IPS-20b (cell line): ENCODE data around the gene SV2B.

Experiments
- H3K27ac ChIP-seq: one replicate; pipeline ENCODE4 v1.5.1; 2013; ENCODE audit warnings: low read length
- H3K27me3 ChIP-seq: 2 replicates; pipeline ENCODE4 v1.6.1; 2013; ENCODE audit warnings: mild to moderate bottlenecking, low read length, inconsistent platforms; ENCODE audit not compliant: insufficient read depth
- H3K36me3 ChIP-seq: 2 replicates; pipeline ENCODE4 v1.6.1; 2013; ENCODE audit warnings: low read depth, mild to moderate bottlenecking, inconsistent platforms, low read length, moderate library complexity; ENCODE audit not compliant: insufficient read depth
- H3K4me1 ChIP-seq: 2 replicates; pipeline ENCODE4 v1.6.1; 2013; ENCODE audit warnings: mild to moderate bottlenecking, control low read depth, inconsistent platforms, low read length, moderate library complexity; ENCODE audit not compliant: insufficient read depth
- H3K4me3 ChIP-seq: 2 replicates; pipeline ENCODE4 v1.5.1; 2013; ENCODE audit warnings: mild to moderate bottlenecking, low read length, inconsistent platforms
- H3K9ac ChIP-seq: 2 replicates; pipeline ENCODE4 v1.6.1; 2013; ENCODE audit warnings: low read depth, mild to moderate bottlenecking, inconsistent platforms, low read length, moderate library complexity
- H3K9me3 ChIP-seq: 2 replicates; pipeline ENCODE4 v1.6.1; 2013; ENCODE audit warnings: mild to moderate bottlenecking, low read depth, low read length, inconsistent platforms; ENCODE audit not compliant: insufficient read depth

The SV2B gene

DNA sequence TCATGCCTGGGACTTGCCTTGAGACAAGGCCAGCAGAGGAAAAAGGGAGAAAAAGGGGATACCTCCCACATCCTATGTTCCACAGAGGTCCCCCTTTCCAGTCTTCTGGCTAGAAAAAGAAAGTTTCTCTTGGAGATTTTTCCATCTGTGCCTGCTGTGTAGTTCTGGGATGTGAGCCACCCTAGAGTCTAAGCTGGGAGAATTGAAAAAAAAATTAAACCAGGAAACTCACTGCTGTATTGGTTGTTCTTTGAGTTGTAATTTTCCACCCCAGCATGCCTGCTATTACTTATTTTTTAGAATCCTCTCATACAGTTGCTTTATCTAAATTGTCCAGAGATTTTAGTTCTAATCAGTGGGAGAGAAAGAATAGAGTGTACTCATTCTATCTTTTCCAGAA, 68.4 kb downstream of the SV2B start:
- no peaks in the 10 kb centered on the region for H3K4me1 ChIP-seq

DNA sequence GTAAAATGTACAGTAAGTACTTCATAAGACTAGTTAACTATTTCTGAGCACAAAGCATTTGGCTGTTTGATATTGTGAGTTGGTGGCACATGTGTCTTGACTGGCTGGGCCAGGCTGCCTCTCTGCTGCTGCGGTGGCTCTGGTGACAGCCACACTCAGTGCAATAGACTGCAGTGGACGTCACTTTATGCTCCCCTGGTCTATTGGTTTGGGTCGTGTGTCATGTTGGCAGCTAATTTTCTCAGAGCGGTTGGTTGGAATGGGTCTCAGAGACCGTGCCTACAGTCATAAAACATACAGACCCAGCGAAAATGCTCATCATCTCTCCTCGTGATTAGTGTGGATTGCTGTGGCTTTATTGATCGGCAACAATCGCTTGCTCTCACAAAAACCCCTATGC, 71.3 kb downstream of the SV2B start:
- Histone ChIP-seq H3K4me3 (no peak overlapping the region), H3K27me3 (no peaks in the 10 kb centered on the region; the same call in 1 of the 2 replicates), H3K9me3 (peaks cover 5% of the 10 kb centered on the region; the same call in 1 of the 2 replicates), H3K4me1 (no peaks in the 10 kb centered on the region), H3K27ac (no peak overlapping the region), H3K36me3 (no peaks in the 10 kb centered on the region), H3K9ac (no peak overlapping the region)

More for the DNA sequence above, 68.4 kb downstream of the SV2B start:
- H3K36me3 ChIP-seq = no peaks in the 10 kb centered on the region
- no peaks in the 10 kb centered on the region; the same call in 1 of the 2 replicates for H3K27me3 ChIP-seq
- no peak overlapping the region for H3K9ac ChIP-seq
- H3K4me3 ChIP-seq = no peak overlapping the region
- peaks cover 26% of the 10 kb centered on the region for H3K9me3 ChIP-seq
- no peak overlapping the region for H3K27ac ChIP-seq

DNA sequence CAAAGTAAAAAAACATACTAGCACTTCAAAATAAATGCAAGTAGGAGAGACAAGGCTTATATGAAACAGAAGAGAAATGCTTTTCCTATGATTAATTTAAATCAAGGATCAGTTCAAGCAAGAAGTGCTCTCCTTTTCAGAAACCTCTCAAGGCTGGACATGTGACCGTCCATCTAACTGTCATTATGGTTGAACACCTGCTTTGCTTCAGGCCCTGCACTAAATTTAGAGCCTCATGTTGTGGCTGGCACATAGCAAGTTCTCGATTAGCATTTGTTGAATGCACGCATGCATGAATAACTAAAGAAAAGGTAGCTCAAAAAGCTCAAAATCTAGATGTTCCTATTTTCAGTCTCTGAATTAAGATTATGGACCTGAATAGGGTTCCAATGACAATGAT, 82.0 kb downstream of the SV2B start:
- H3K9ac ChIP-seq = no peak overlapping the region
- no peaks in the 10 kb centered on the region for H3K4me1 ChIP-seq
- H3K4me3 ChIP-seq = no peak overlapping the region
- no peak overlapping the region for H3K27ac ChIP-seq
- no peaks in the 10 kb centered on the region for H3K27me3 ChIP-seq
- no peaks in the 10 kb centered on the region for H3K36me3 ChIP-seq
- H3K9me3 ChIP-seq = no peaks in the 10 kb centered on the region

DNA sequence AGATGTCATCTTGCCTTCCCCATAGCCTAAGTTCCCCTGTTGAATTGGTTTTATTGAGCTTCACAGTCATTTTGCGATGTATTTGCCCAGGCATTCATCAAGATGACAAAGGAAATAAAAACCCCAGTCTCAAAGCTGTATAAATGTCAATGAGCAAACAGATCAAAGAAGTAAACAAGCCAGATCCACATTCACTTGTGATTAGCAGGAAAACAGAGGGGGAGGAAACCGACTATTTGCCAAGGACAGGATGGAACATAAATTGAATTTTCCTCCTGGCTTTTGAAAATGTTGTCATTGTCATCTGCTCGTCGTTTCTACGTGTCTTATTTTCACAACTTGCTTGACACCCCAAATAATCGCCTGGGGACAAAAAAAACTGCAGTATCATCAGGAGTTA, 83.5 kb downstream of the SV2B start:
- Histone ChIP-seq H3K36me3 (no peaks in the 10 kb centered on the region), H3K27ac (no peak overlapping the region), H3K27me3 (no peaks in the 10 kb centered on the region), H3K4me3 (no peak overlapping the region), H3K9ac (no peak overlapping the region), H3K4me1 (no peaks in the 10 kb centered on the region), H3K9me3 (no peaks in the 10 kb centered on the region)

DNA sequence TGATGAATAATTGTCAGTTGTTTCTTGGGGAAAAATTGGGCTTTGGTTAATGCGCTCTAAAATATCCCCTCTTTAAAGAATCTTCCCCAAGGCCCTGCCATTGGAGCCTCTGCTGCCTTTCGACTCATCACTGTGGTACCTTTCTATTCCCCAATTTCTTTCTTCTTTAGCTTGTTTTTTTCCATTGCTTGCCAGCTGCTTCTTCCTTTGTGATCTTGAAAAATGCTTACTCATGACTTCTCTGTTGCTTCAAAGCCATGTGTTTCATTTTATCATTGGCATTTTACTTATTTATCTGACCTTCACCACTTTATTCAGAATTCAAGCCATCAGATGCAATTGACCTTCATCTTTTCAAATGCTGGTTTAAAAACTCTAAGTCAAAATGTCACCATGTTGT, 84.4 kb downstream of the SV2B start:
- no peak overlapping the region for H3K4me3 ChIP-seq
- no peaks in the 10 kb centered on the region for H3K36me3 ChIP-seq
- H3K27ac ChIP-seq = no peak overlapping the region
- H3K27me3 ChIP-seq = no peaks in the 10 kb centered on the region
- H3K4me1 ChIP-seq = no peaks in the 10 kb centered on the region
- no peak overlapping the region for H3K9ac ChIP-seq
- H3K9me3 ChIP-seq = no peaks in the 10 kb centered on the region

DNA sequence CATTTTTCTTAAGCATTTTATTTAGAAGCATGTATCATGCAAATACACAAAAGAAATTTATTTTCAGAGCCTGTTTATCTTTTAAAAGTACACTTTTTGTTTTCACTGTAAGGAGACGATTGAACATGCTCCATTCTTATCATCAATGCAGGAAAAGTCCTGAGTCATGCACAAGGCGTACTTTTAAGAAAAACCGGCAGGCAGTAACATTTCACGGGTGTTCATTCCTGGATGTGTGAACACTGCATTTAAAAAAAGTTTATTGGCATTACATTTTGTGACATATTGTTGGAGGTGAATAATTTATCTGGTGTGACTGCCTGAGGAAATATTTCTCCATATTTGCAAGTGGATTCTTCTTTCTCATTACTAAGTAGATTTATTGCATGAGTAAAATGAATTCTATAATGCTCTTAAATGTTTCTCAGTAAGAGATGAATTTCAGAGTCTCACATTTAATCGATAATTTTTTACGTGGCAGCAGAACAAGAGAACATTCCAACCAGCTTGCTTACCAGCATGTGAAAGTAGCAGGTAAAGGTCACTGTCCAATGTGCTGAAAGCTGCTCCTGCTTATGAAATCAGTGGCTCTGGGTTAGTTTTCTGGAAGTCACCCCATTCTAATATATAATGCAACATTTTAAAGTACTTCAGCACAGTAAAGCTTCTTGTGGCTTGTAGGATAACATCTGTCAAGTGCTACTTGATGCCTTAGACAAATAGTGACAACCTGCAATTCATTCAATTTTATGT, 87.0 kb downstream of the SV2B start:
- Histone ChIP-seq H3K9ac (no peak overlapping the region), H3K9me3 (no peaks in the 10 kb centered on the region), H3K4me1 (no peaks in the 10 kb centered on the region), H3K27ac (no peak overlapping the region), H3K36me3 (no peaks in the 10 kb centered on the region), H3K27me3 (no peaks in the 10 kb centered on the region), H3K4me3 (no peak overlapping the region)

DNA sequence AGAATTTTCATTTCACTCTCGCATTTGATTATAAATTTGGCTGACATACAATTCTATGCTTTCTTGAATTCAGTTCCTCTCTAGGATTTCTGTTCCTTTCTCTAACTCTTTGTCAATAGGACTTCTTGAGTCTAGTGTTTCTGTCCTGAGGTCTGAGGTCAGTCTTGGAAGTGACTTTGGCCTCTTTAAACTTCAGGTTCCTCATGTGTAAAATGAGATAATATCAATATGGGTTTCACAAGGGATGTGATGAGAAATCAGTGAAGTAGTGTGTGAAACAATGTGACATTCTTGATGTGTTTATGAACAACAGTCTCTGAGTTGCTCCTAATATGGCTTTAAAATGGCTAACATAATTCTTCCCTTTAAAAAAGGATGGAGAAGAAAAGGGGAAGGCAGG, 92.2 kb downstream of the SV2B start:
- Histone ChIP-seq H3K27ac (no peak overlapping the region), H3K4me3 (no peak overlapping the region), H3K9me3 (no peaks in the 10 kb centered on the region), H3K9ac (no peak overlapping the region), H3K4me1 (no peaks in the 10 kb centered on the region), H3K27me3 (no peaks in the 10 kb centered on the region), H3K36me3 (no peaks in the 10 kb centered on the region)

DNA sequence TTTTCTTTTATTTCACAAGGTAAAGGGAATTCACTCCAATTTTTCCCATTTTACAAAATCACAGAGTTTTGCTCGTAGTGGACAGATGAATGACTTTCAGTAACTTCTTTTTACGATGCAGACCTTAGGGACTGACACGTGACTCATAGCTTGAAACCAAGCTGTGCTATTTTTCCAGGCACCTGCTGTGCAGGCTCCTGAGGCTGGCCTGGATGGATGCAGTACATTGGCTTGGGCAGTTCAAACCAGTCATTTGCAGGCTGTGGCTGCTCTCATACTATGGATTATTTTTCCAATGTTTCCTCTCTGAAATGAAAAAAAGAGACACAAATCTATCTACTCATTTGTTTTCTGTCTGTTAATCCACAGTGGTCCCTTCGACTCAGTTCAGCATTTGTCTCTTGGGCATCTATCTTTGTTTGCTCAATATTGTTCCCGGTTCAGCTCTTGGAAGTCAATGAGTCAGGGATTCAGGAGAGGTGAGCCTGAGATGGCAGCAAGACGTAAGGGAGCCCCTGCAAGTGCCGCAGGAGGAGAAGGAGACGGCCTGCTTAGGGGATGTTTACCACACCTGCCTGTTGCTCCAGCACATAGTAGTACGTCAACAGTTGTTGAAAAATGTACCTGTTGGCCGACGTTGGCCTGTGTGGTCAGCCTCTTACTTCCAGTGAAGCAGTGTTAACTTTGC, 92.8 kb downstream of the SV2B start:
- no peak overlapping the region for H3K4me3 ChIP-seq
- no peaks in the 10 kb centered on the region for H3K27me3 ChIP-seq
- no peak overlapping the region for H3K27ac ChIP-seq
- no peaks in the 10 kb centered on the region for H3K36me3 ChIP-seq
- H3K9ac ChIP-seq = no peak overlapping the region
- H3K4me1 ChIP-seq = no peaks in the 10 kb centered on the region
- no peaks in the 10 kb centered on the region for H3K9me3 ChIP-seq

DNA sequence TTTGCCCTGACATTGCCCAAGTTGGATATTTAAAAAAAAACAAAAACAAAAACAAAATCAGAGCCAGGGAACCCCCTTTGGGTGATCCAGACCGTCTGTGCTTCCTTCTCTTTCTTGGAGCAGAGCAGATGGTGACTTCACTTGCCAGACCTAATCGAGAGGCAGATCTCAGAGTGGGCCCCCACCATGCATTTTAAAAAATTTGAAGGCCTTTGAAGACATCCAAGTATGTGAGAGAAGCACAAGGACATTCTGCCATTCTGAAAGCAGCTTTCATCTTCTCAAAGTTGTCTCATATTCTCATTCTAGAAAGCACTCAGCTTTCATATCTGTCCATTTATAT, 93.3 kb downstream of the SV2B start:
- no peaks in the 10 kb centered on the region for H3K36me3 ChIP-seq
- no peaks in the 10 kb centered on the region for H3K27me3 ChIP-seq
- no peak overlapping the region for H3K9ac ChIP-seq
- no peak overlapping the region for H3K27ac ChIP-seq
- no peak overlapping the region for H3K4me3 ChIP-seq
- no peaks in the 10 kb centered on the region for H3K9me3 ChIP-seq
- no peaks in the 10 kb centered on the region for H3K4me1 ChIP-seq

DNA sequence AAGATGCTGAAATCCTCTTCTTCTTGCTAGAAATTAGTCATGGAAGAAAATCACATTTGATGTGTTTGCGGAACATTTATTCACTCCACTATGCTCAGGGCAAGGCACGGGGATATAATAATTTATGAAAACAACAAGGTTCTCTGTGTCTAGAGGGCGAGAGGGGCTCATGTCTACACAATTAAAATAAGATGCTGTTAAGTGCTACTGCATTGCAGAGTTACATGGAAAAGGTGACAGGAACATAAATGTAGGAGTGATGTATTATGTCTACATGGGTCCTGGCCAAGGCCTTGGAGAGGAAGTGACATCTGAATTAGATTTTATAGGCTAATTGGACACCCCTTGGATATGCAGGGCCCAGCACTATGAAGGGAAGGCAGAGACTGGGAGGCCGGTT, 96.1 kb downstream of the SV2B start:
- no peak overlapping the region for H3K9ac ChIP-seq
- H3K4me1 ChIP-seq = no peaks in the 10 kb centered on the region
- no peaks in the 10 kb centered on the region for H3K36me3 ChIP-seq
- H3K27me3 ChIP-seq = no peaks in the 10 kb centered on the region
- no peak overlapping the region for H3K4me3 ChIP-seq
- no peaks in the 10 kb centered on the region for H3K9me3 ChIP-seq
- H3K27ac ChIP-seq = no peak overlapping the region

DNA sequence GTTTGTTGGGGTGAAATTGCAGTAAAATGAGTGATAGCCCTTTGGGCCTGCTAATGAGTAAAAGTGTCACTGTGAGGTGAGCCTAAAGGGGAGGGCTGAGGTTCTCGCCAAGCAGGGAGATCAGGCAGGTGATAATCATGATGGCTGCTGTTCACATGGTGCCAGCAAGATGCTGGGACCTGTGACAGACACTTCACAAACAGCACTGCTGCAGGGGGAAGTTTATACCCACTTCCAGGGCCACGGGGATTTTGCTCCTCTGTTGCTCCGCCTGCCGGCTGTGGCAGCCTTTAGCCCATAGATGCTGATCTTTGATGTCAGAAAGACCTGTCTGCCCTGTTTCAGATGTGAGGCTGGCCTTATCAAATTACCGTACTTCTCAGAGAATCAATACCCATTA, 96.7 kb downstream of the SV2B start:
- Histone ChIP-seq H3K27ac (no peak overlapping the region), H3K4me3 (no peak overlapping the region), H3K9me3 (no peaks in the 10 kb centered on the region), H3K36me3 (no peaks in the 10 kb centered on the region), H3K4me1 (no peaks in the 10 kb centered on the region), H3K9ac (no peak overlapping the region), H3K27me3 (no peaks in the 10 kb centered on the region)

DNA sequence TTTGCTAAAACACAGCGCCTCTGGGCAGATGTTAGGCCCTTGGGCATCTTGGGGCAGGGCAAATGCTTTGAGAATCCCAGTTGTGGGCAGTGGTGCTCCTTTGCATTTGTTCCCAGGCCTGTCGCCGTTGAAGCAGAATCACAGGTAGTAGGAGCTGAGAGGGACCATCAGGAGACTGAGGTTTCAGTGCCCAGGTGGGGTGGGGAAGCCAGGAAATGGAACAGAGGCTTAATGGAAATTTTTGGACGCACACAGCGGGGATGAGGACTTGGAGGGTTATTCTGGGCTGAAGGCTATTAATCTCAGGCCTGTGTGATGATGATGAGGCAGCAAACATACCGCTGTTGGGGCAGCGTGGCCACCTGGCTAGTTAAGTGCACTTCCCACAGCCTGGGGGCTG, 99.5 kb downstream of the SV2B start:
- peaks cover 5% of the 10 kb centered on the region; the same call in 1 of the 2 replicates for H3K4me1 ChIP-seq
- H3K27ac ChIP-seq = no peak overlapping the region
- no peak overlapping the region for H3K9ac ChIP-seq
- no peaks in the 10 kb centered on the region for H3K36me3 ChIP-seq
- H3K27me3 ChIP-seq = no peaks in the 10 kb centered on the region
- H3K9me3 ChIP-seq = no peaks in the 10 kb centered on the region
- H3K4me3 ChIP-seq = no peak overlapping the region
